Liver (tissue), 4 donors: ENCODE results near the gene MAGEB10. TPM values are rescaled to one million over a fixed set of nuclear protein-coding genes. Genes with fewer than 3 reads are reported as not detected.

Experiments used
- polyA plus RNA-seq, 2 donors: library from polyadenylated mRNA; stranded (reverse) in 1 of 2; unstranded in 1 of 2; fragments of 200-250 nt in 1 of 2; fragments of >200 nt in 1 of 2; fragmentation: Nextera tagmentation in 1 of 2; extraction: Ambion mirVana in 1 of 2; gene quantifications; one replicate each; pipeline versions ENCODE4 v1.2.1 to v1.2.3, GENCODE V29; 2013 to 2015
- total RNA-seq, 2 donors: library from RNA; depleted of rRNA; stranded (reverse); fragments of >200 nt; gene quantifications; one replicate each; pipeline ENCODE4 v1.2.3, GENCODE V29; 2014
- donor health status: healthy.
- donor health status: healthy.
- donor health status: healthy.

MAGEB10 gene
- total and polyA plus RNA-seq, 4 donors, result not detected

Other genes with a start within 250 kb of the MAGEB10 start
- gene DCAF8L2, start 217.6 kb upstream of the MAGEB10 start, total RNA-seq, result not detected
- gene DCAF8L2, start 217.6 kb upstream of the MAGEB10 start, polyA plus RNA-seq, result not detected
- gene DCAF8L1, start 173.5 kb downstream of the MAGEB10 start, total RNA-seq, result not detected
- gene DCAF8L1, start 173.5 kb downstream of the MAGEB10 start, polyA plus RNA-seq, result not detected